H9 (cell line): ENCODE results near the gene FAM204A. TPM values are rescaled to one million over a fixed set of nuclear protein-coding genes. Genes with fewer than 3 reads are reported as not detected.

Experiments used
- DNase-seq: peaks from one replicate; pipeline ENCODE4 v3.0.0-alpha.2; 2017
- H2AFZ ChIP-seq: one replicate; pipeline ENCODE4 v1.6.1; 2013; ENCODE audit warnings: mild to moderate bottlenecking, low read length, control low read depth, moderate library complexity
- H2AK5ac ChIP-seq: 2 replicates; pipeline ENCODE4 v1.6.1; 2013; ENCODE audit warnings: low read length, control low read depth, mixed read lengths; ENCODE audit not compliant: insufficient read length
- H2BK120ac ChIP-seq: one replicate; pipeline ENCODE4 v1.6.1; 2013; ENCODE audit warnings: low read depth, mild to moderate bottlenecking, low read length, control low read depth, inconsistent platforms; ENCODE audit not compliant: poor library complexity, severe bottlenecking
- H2BK12ac ChIP-seq: 2 replicates; pipeline ENCODE4 v1.6.1; 2013; ENCODE audit warnings: low read length, control low read depth, mixed read lengths, low read depth; ENCODE audit not compliant: insufficient read length
- H2BK15ac ChIP-seq: 2 replicates; pipeline ENCODE4 v1.6.1; 2013; ENCODE audit warnings: low read depth, low read length, control low read depth
- H2BK20ac ChIP-seq: one replicate; pipeline ENCODE4 v1.6.1; 2013; ENCODE audit warnings: low read depth, mild to moderate bottlenecking, low read length, control low read depth, inconsistent platforms; ENCODE audit not compliant: poor library complexity, severe bottlenecking
- H2BK5ac ChIP-seq: 2 replicates; pipeline ENCODE4 v1.6.1; 2013; ENCODE audit warnings: low read length, control low read depth, mixed read lengths; ENCODE audit not compliant: insufficient read length
- H3K14ac ChIP-seq: 2 replicates; pipeline ENCODE4 v1.6.1; 2013; ENCODE audit warnings: low read length, control low read depth; ENCODE audit not compliant: insufficient read depth
- H3K18ac ChIP-seq: 2 replicates; pipeline ENCODE4 v1.6.1; 2013; ENCODE audit warnings: low read depth, mild to moderate bottlenecking, mixed read lengths, low read length, control low read depth; ENCODE audit not compliant: insufficient read length
- H3K23ac ChIP-seq: 2 replicates; pipeline ENCODE4 v1.6.1; 2013; ENCODE audit warnings: low read length, control low read depth, mixed read lengths, low read depth; ENCODE audit not compliant: insufficient read length
- H3K23me2 ChIP-seq: 2 replicates; pipeline ENCODE4 v1.6.1; 2013; ENCODE audit warnings: low read depth, mild to moderate bottlenecking, mixed read lengths, low read length, control low read depth; ENCODE audit not compliant: insufficient read length, poor library complexity, severe bottlenecking
- H3K27ac ChIP-seq: 2 replicates; pipeline ENCODE4 v1.5.1; 2013; ENCODE audit warnings: low read length, control low read depth, mixed read lengths, low read depth; ENCODE audit not compliant: insufficient read length
- H3K27me3 ChIP-seq: 2 replicates; pipeline ENCODE4 v1.6.1; 2013; ENCODE audit warnings: low read length, control low read depth, inconsistent platforms; ENCODE audit not compliant: insufficient read depth
- H3K4ac ChIP-seq: 2 replicates; pipeline ENCODE4 v1.6.1; 2013; ENCODE audit warnings: low read depth, mild to moderate bottlenecking, control low read depth, inconsistent platforms, low read length, moderate library complexity
- H3K4me1 ChIP-seq: 2 replicates; pipeline ENCODE4 v1.6.1; 2013; ENCODE audit warnings: low read length, control low read depth, inconsistent platforms; ENCODE audit not compliant: insufficient read depth
- H3K4me2 ChIP-seq: 2 replicates; pipeline ENCODE4 v1.6.1; 2013; ENCODE audit warnings: low read length, control low read depth, mixed read lengths; ENCODE audit not compliant: insufficient read length, insufficient read depth
- H3K56ac ChIP-seq: 2 replicates; pipeline ENCODE4 v1.6.1; 2013; ENCODE audit warnings: low read depth, mild to moderate bottlenecking, mixed read lengths, low read length, control low read depth; ENCODE audit not compliant: insufficient read length
- H3K79me1 ChIP-seq: 2 replicates; pipeline ENCODE4 v1.6.1; 2013; ENCODE audit warnings: low read depth, mild to moderate bottlenecking, moderate library complexity, low read length, control low read depth, inconsistent platforms; ENCODE audit not compliant: insufficient read depth, poor library complexity, severe bottlenecking
- H3K79me2 ChIP-seq: 2 replicates; pipeline ENCODE4 v1.6.1; 2013; ENCODE audit warnings: low read length, control low read depth, inconsistent platforms; ENCODE audit not compliant: insufficient read depth
- H3K9ac ChIP-seq: 2 replicates; pipeline ENCODE4 v1.6.1; 2013; ENCODE audit warnings: low read length, control low read depth, mixed read lengths; ENCODE audit not compliant: insufficient read length; ENCODE audit errors: extremely low read depth
- H3K9me3 ChIP-seq: one replicate; pipeline ENCODE4 v1.6.1; 2013; ENCODE audit warnings: low read depth, low read length, inconsistent platforms; ENCODE audit not compliant: control insufficient read depth
- H3T11ph ChIP-seq: one replicate; pipeline ENCODE4 v1.6.1; 2013; ENCODE audit warnings: mild to moderate bottlenecking, low read length, control low read depth, inconsistent platforms
- H4K20me1 ChIP-seq: one replicate; pipeline ENCODE4 v1.6.1; 2013; ENCODE audit not compliant: control insufficient read depth, insufficient read length, insufficient read depth
- H4K5ac ChIP-seq: 2 replicates; pipeline ENCODE4 v1.6.1; 2013; ENCODE audit warnings: low read depth, mild to moderate bottlenecking, mixed read lengths, low read length, control low read depth; ENCODE audit not compliant: insufficient read length
- H4K8ac ChIP-seq: replicated peaks from 2 replicates; pipeline ENCODE4 v1.6.1; 2013; ENCODE audit warnings: low read length, control low read depth, mixed read lengths, low read depth; ENCODE audit not compliant: insufficient read length
- H4K91ac ChIP-seq: 2 replicates; pipeline ENCODE4 v1.6.1; 2013; ENCODE audit warnings: low read depth, mild to moderate bottlenecking, moderate library complexity, mixed read lengths, low read length, control low read depth; ENCODE audit not compliant: insufficient read length
- H3K27ac Mint-ChIP-seq, 3 experiments: 2 replicates in 2 of 3; 3 replicates in 1 of 3; pipeline ENCODE4 v1.8.0; 2020 to 2021; ENCODE audit warnings: mixed read lengths in 3 of 3, mild to moderate bottlenecking in 1 of 3, moderate library complexity in 1 of 3
- H3K27me3 Mint-ChIP-seq: 2 replicates; pipeline ENCODE4 v1.8.0; 2021; ENCODE audit warnings: low read depth, mild to moderate bottlenecking, moderate library complexity, mixed read lengths
- H3K36me3 Mint-ChIP-seq, 3 experiments: 2 replicates in 2 of 3; 3 replicates in 1 of 3; pipeline ENCODE4 v1.8.0; 2020 to 2021; ENCODE audit warnings: low read depth in 3 of 3, mixed read lengths in 3 of 3; ENCODE audit not compliant: insufficient read depth in 1 of 3
- H3K4me1 Mint-ChIP-seq, 2 experiments: 2 replicates each; pipeline ENCODE4 v1.8.0; 2020; ENCODE audit warnings: mixed read lengths in 2 of 2
- H3K4me3 Mint-ChIP-seq, 2 experiments: 2 replicates in 1 of 2; 3 replicates in 1 of 2; pipeline ENCODE4 v1.8.0; 2020 to 2021; ENCODE audit warnings: mild to moderate bottlenecking in 2 of 2, mixed read lengths in 2 of 2, moderate library complexity in 1 of 2
- H3K9me3 Mint-ChIP-seq, 2 experiments: 2 replicates in 1 of 2; 3 replicates in 1 of 2; pipeline ENCODE4 v1.8.0; 2020; ENCODE audit warnings: mild to moderate bottlenecking in 2 of 2, mixed read lengths in 2 of 2, moderate library complexity in 1 of 2
- CTCF ChIP-seq: fragments of 200-600 bp; sonication (generic); conservative IDR thresholded peaks from 3 replicates; pipeline ENCODE4 v1.8.0; 2021; ENCODE audit warnings: antibody characterized with exemption, mild to moderate bottlenecking
- WGBS: extraction: QIAGEN DNeasy Blood & Tissue Kit; methylation state at CpG from one replicate; pipeline ENCODE4 v1.1.7; 2013; ENCODE audit warnings: missing lambda C conversion rate, low lambda C conversion rate, mixed read lengths; ENCODE audit not compliant: insufficient read length; ENCODE audit errors: extremely low coverage; 5-methylcytosine and 5-hydroxymethylcytosine counted together
- total RNA-seq: library from RNA; stranded (reverse); gene quantifications from 2 replicates; pipeline ENCODE4 v1.2.1, GENCODE V29; 2021

FAM204A gene
- total RNA-seq, 1 experiment from 2014 or later: 42.5 TPM

- Histone ChIP-seq H2BK15ac (no peak overlapping the region), H3K79me2 (no peaks in the 10 kb centered on the region; the same call in 1 of the 2 replicates), H3K27ac (no peak overlapping the region), H3K27me3 (no peaks in the 10 kb centered on the region), H2AK5ac (no peak overlapping the region), H4K20me1 (no peaks in the 10 kb centered on the region), H2BK120ac (no peak overlapping the region), H2AFZ (no peak overlapping the region), H3K23ac (no peak overlapping the region), H4K5ac (no peak overlapping the region), H3T11ph (no peak overlapping the region), H3K4me1 (0 out of 2 replicates have a peak, but pooled peaks cover 3% of the 10 kb centered on the region), H3K4ac (no peak overlapping the region), H4K91ac (no peak overlapping the region), H4K8ac (no peak overlapping the region), H3K79me1 (no peaks in the 10 kb centered on the region), H3K4me2 (no peak overlapping the region), H2BK5ac (no peak overlapping the region), H2BK12ac (no peak overlapping the region), H2BK20ac (no peak overlapping the region), H3K14ac (no peak overlapping the region), H3K23me2 (peaks cover 6% of the 10 kb centered on the region), H3K18ac (no peak overlapping the region), H3K56ac (no peak overlapping the region), H3K9ac (no peak overlapping the region), H3K9me3 (no peaks in the 10 kb centered on the region)
- Mint-ChIP-seq H3K9me3 (no peaks in the 10 kb centered on the region; a peak in 1 of 5 replicates), H3K27me3 (peaks cover 4% of the 10 kb centered on the region; the same call in 1 of the 2 replicates), H3K4me1 (peaks cover 8 to 13% of the 10 kb centered on the region in 2 experiments; a peak in 3 of 4 replicates), H3K27ac (no peak overlapping the region), H3K4me3 (no peak overlapping the region), H3K36me3 (no peaks in the 10 kb centered on the region; a peak in 1 of 7 replicates)
- DNase-seq: no peak
- no peak for TF ChIP-seq CTCF
- no CpG with 5 or more reads among the region's 5 CpGs for WGBS
Measured at GRCh38 chr10:118343115-118343514, 991 bp upstream of the FAM204A start.
